BJ (cell line): ENCODE results near the gene REM2. TPM values are rescaled to one million over a fixed set of nuclear protein-coding genes. Genes with fewer than 3 reads are reported as not detected.

Source experiments
- CTCF ChIA-PET: fragments of 350-600 bp; formaldehyde crosslinking; extraction: SDS; loops from one replicate; lab custom pipeline; 2021; ENCODE audit warnings: antibody characterized with exemption, inconsistent platforms; lab: Yijun Ruan, JAX
- POLR2A ChIA-PET: fragments of 300-600 bp; sonication (Branson Sonifier 250); formaldehyde crosslinking; extraction: SDS; loops from one replicate; lab custom pipeline; 2021; ENCODE audit warnings: antibody characterized with exemption; lab: Charles Lee
- DNase-seq: peaks from one replicate; pipeline ENCODE4 v3.0.0-alpha.2; 2011; ENCODE audit warnings: low read depth
- H3K27me3 ChIP-seq: 2 replicates; pipeline ENCODE4 v1.6.0; 2011; ENCODE audit warnings: low read length; ENCODE audit not compliant: control insufficient read depth, insufficient read depth
- H3K36me3 ChIP-seq: 2 replicates; pipeline ENCODE4 v1.5.1; 2011; ENCODE audit warnings: low read length; ENCODE audit not compliant: control insufficient read depth, insufficient read depth
- H3K4me3 ChIP-seq: 2 replicates; pipeline ENCODE4 v1.5.1; 2011; ENCODE audit warnings: low read depth, mild to moderate bottlenecking, control low read depth, low read length
- polyA plus RNA-seq: library from polyadenylated mRNA; depleted of rRNA; stranded (reverse); fragments of >200 nt; gene quantifications from 2 replicates; pipeline ENCODE4 v1.2.3, GENCODE V29; 2011
- TF ChIP-seq, protein P1 (sequence below): IDR thresholded peaks from 2 replicates; pipeline ENCODE4 v1.5.1; 2011; ENCODE audit warnings: low read depth, mild to moderate bottlenecking, control low read depth, inconsistent platforms, low read length, moderate library complexity; ENCODE audit not compliant: insufficient read depth

REM2 gene
- polyA plus RNA-seq, 1 experiment, result 0.10 TPM

DNA sequence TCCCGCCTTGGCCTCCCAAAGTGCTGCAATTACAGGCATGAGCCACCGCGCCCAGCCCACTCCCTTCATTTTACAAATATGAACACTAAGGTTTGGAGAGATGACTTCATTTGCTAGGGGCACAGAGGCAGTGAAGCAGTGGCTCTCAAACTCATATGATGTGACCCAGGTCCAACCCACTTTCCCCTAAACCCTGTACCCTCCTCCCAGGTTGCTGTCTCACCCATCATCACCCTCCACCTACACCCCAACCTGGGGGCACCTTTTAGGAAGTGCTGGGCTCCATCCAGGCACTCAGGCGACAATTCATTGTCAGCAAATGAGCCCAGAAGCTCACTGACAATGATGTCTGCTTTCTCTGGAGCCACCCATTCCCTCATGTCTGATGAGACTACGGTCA is 40.7 kb downstream of the REM2 start:
- DNase-seq, result no peak
- ChIA-PET POLR2A (no interaction called here), CTCF (no interaction called here)
- TF ChIP-seq, protein P1, sequence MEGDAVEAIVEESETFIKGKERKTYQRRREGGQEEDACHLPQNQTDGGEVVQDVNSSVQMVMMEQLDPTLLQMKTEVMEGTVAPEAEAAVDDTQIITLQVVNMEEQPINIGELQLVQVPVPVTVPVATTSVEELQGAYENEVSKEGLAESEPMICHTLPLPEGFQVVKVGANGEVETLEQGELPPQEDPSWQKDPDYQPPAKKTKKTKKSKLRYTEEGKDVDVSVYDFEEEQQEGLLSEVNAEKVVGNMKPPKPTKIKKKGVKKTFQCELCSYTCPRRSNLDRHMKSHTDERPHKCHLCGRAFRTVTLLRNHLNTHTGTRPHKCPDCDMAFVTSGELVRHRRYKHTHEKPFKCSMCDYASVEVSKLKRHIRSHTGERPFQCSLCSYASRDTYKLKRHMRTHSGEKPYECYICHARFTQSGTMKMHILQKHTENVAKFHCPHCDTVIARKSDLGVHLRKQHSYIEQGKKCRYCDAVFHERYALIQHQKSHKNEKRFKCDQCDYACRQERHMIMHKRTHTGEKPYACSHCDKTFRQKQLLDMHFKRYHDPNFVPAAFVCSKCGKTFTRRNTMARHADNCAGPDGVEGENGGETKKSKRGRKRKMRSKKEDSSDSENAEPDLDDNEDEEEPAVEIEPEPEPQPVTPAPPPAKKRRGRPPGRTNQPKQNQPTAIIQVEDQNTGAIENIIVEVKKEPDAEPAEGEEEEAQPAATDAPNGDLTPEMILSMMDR, result no peak
- H3K4me3 ChIP-seq, result no peak overlapping the region
- no peaks in the 10 kb centered on the region for H3K27me3 ChIP-seq
- peaks cover 23% of the 10 kb centered on the region for H3K36me3 ChIP-seq

DNA sequence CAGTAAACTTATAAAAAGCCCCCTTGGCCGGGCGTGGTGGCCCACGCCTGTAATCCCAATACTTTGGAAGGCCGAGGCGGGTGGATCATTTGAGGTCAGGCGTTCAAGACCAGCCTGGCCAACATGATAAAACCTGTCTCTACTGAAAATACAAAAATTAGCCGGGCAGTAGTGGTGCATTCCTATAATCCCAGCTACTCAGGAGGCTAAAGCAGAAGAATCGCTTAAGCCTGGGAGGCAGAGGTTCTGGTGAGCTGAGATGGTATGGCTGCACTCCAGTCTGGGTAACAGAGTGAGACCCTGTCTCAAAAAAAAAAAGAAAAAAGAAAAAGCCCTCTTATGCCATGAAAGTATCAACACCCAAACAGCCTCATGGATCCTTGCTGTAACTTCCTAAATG is 42.5 kb downstream of the REM2 start:
- TF ChIP-seq, protein P1, result no peak
- CTCF ChIA-PET, result no interaction called here
- POLR2A ChIA-PET, result no interaction called here

DNA sequence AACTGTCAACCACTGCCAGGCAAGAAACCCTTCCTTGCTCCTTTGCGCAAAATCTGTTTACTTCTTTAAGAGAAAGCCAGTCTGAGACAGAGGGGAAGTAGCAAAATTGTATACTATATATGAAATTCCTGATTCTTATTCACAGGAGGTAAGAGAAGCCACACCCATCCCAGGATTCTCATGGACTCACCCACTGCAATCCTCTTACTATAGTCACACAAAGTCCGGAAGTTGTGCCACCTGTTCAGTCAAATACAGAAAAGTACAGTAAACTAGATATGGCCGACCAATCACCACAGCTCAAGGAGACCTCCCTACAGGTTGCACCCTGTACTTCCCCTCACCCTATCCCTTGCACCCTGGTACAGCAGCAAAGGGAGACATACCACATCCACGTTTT is 43.3 kb downstream of the REM2 start:
- ChIA-PET CTCF (no interaction called here), POLR2A (no interaction called here)
- peaks cover 15% of the 10 kb centered on the region for H3K36me3 ChIP-seq

More for the DNA sequence above, 42.5 kb downstream of the REM2 start:
- no peaks in the 10 kb centered on the region for H3K27me3 ChIP-seq
- DNase-seq, result no peak
- no peak overlapping the region for H3K4me3 ChIP-seq
- peaks cover 21% of the 10 kb centered on the region for H3K36me3 ChIP-seq

DNA sequence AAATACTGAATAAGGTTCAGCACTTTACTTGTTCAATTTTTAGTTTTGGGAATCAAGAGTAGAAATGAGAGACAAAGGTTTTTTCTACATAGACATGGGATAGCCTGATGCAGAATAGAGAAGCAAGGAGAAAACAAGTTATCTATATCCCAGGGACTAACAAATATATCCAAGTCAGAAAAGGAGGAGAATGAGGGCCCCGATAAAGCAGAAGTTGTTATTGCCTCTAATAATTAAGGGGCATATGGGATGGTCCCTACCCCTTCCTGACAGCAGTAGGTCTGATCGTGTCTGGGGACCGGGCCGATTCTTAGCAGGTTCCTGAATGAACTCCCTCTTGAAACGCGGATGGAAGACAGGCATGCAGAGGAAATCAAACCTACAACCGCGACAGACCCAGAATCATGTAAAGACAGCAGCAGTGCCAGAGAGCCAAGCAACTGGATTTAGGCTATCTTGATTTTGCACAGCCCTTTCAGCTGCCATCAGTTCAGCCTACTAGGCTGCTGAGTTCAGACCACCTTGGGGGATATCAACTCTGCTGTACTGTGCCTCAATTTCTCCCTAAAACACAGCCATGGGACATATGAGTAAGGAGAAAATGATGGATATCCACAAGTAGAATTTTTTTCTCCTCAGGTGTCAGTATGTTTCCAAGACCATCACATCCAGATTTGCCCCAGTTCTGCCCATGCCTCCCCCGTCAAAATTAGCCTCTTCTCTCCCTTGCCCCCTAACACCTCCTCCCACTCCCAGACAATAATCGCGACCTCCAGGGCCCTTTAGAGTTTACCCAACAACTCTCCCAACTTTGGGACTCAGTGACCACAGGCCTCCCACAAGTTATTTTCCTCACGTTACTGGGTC is 45.4 kb downstream of the REM2 start:
- POLR2A ChIA-PET, result interaction anchor here (0.5 kb wide), 1 partner anchor 13 kb away, joined by 3 read pairs; no protein-coding TSS in a partner anchor
- peaks cover 8% of the 10 kb centered on the region for H3K36me3 ChIP-seq
- DNase-seq, result no peak
- TF ChIP-seq, protein P1, result no peak
- H3K4me3 ChIP-seq, result peak overlapping the region; percentile 86
- CTCF ChIA-PET, result interaction anchor here (1.2 to 3.9 kb wide), 16 partner anchors 9 to 181 kb away, joined by 4 to 48 read pairs (median 10); partner anchors contain the start of genes AJUBA, CDH24, HAUS4 and RBM23
- H3K27me3 ChIP-seq, result no peaks in the 10 kb centered on the region

More for the DNA sequence above, 43.3 kb downstream of the REM2 start:
- Histone ChIP-seq H3K4me3 (no peak overlapping the region), H3K27me3 (no peaks in the 10 kb centered on the region)
- TF ChIP-seq, protein P1, result no peak
- DNase-seq, result no peak
